ENCODE data around the gene EFNA1. TPM values are rescaled to one million over a fixed set of nuclear protein-coding genes. Genes with fewer than 3 reads are reported as not detected.

The EFNA1 gene
- polyA plus RNA-seq, 1 donor from 2014 or later, result 0.50 TPM

DNA sequence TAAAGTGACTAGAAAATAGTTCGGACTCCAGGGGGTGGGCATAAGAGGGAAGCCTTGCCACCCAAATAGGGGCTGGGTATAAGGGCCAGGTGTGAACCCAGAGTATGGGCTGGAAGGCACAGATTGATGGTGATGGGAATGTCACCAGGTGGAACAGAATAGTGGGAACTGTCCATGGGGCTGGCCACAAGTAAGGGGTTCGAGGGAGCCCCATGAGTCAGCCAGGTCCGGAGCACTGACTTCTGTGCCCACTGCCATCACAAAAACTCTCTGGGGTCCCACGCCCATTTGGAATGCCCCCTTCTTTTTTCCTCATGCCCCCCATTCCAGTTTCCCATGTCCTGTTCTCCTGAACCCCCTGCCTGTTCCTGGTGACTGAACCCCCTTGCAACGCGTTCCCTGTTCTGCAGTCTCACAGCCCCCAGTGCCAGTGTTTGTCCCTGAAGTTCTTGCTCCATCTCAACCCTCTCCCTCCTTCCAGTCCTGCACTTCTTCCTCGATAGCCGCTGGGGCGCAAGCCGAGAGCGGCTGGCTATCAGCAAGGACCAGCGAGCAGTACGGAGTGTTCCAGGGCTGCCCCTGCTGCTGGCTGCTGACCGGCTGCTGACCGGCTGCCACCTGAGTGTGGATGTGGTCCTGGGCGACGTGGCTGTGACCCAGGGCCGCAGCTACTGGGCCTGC, 53.8 kb downstream of the EFNA1 start:
- H3K27me3 ChIP-seq (ENCODE audit: insufficient read depth, low read depth, low read length), result no peaks in the 10 kb centered on the region
- no peaks in the 10 kb centered on the region for H3K9me3 ChIP-seq (ENCODE audit: low read length)
- H3K27ac ChIP-seq (ENCODE audit: low read length), result no peak overlapping the region
- H2AFZ ChIP-seq (ENCODE audit: low read depth, low read length), result no peak overlapping the region
- H3K4me3 ChIP-seq (ENCODE audit: low read length), result no peak overlapping the region
- H3K9ac ChIP-seq (ENCODE audit: low read length), result no peak overlapping the region
- H3K36me3 ChIP-seq (ENCODE audit: insufficient read depth, low read length), result peaks cover 13% of the 10 kb centered on the region
- H3F3A ChIP-seq (ENCODE audit: insufficient read depth, low read length, poor library complexity, severe bottlenecking), result no peaks in the 10 kb centered on the region
- H4K20me1 ChIP-seq (ENCODE audit: insufficient read depth), result no peaks in the 10 kb centered on the region
- H3K4me2 ChIP-seq (ENCODE audit: low read length), result no peak overlapping the region
- peaks cover 5% of the 10 kb centered on the region for H3K79me2 ChIP-seq (replicated peaks; ENCODE audit: insufficient read depth, low read length)
- no peak for TF ChIP-seq POLR2AphosphoS5 (IDR thresholded peaks at IDR 0.05)
- no peak for TF ChIP-seq TAF1 (IDR thresholded peaks at IDR 0.05; ENCODE audit: low read depth)
- TF ChIP-seq MXI1 (conservative IDR thresholded peaks at IDR 0.05; ENCODE audit: poor library complexity, severe bottlenecking), result no peak
- TF ChIP-seq CTCF (IDR thresholded peaks at IDR 0.05; ENCODE audit: poor library complexity, severe bottlenecking), result no peak
- TF ChIP-seq EZH2 (IDR thresholded peaks at IDR 0.05; ENCODE audit: borderline replicate concordance, insufficient read depth, low read length, poor library complexity, severe bottlenecking), result no peak
- no peak for TF ChIP-seq RAD21 (conservative IDR thresholded peaks at IDR 0.05)
- TF ChIP-seq, protein P1, sequence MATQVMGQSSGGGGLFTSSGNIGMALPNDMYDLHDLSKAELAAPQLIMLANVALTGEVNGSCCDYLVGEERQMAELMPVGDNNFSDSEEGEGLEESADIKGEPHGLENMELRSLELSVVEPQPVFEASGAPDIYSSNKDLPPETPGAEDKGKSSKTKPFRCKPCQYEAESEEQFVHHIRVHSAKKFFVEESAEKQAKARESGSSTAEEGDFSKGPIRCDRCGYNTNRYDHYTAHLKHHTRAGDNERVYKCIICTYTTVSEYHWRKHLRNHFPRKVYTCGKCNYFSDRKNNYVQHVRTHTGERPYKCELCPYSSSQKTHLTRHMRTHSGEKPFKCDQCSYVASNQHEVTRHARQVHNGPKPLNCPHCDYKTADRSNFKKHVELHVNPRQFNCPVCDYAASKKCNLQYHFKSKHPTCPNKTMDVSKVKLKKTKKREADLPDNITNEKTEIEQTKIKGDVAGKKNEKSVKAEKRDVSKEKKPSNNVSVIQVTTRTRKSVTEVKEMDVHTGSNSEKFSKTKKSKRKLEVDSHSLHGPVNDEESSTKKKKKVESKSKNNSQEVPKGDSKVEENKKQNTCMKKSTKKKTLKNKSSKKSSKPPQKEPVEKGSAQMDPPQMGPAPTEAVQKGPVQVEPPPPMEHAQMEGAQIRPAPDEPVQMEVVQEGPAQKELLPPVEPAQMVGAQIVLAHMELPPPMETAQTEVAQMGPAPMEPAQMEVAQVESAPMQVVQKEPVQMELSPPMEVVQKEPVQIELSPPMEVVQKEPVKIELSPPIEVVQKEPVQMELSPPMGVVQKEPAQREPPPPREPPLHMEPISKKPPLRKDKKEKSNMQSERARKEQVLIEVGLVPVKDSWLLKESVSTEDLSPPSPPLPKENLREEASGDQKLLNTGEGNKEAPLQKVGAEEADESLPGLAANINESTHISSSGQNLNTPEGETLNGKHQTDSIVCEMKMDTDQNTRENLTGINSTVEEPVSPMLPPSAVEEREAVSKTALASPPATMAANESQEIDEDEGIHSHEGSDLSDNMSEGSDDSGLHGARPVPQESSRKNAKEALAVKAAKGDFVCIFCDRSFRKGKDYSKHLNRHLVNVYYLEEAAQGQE (IDR thresholded peaks at IDR 0.05; ENCODE audit: borderline replicate concordance), result no peak
- no peak for TF ChIP-seq SMC3 (conservative IDR thresholded peaks at IDR 0.05; ENCODE audit: poor library complexity)
- no peaks in the 10 kb centered on the region for H3K9me2 ChIP-seq (ENCODE audit: insufficient read depth, low read length)

- H3K27ac ChIP-seq (ENCODE audit: low read length), result no peak overlapping the region
- H3K9me2 ChIP-seq (ENCODE audit: insufficient read depth, low read length), result no peaks in the 10 kb centered on the region
- no peaks in the 10 kb centered on the region for H3K9me3 ChIP-seq (ENCODE audit: low read length)
- H3K27me3 ChIP-seq (ENCODE audit: insufficient read depth, low read depth, low read length), result no peaks in the 10 kb centered on the region
- H3K36me3 ChIP-seq (ENCODE audit: insufficient read depth, low read length), result peaks cover 9% of the 10 kb centered on the region
- peaks cover 1% of the 10 kb centered on the region for H3K79me2 ChIP-seq (replicated peaks; ENCODE audit: insufficient read depth, low read length)
- no peak overlapping the region for H3K4me3 ChIP-seq (ENCODE audit: low read length)
- no peak overlapping the region for H2AFZ ChIP-seq (ENCODE audit: low read depth, low read length)
- no peak overlapping the region for H3K4me2 ChIP-seq (ENCODE audit: low read length)
- TF ChIP-seq, protein P1 (IDR thresholded peaks at IDR 0.05; ENCODE audit: borderline replicate concordance), result no peak
- TF ChIP-seq RAD21 (conservative IDR thresholded peaks at IDR 0.05), result no peak
- TF ChIP-seq MXI1 (conservative IDR thresholded peaks at IDR 0.05; ENCODE audit: poor library complexity, severe bottlenecking), result no peak
- no peak for TF ChIP-seq POLR2AphosphoS5 (IDR thresholded peaks at IDR 0.05)
- no peak for TF ChIP-seq TAF1 (IDR thresholded peaks at IDR 0.05; ENCODE audit: low read depth)
- no peak for TF ChIP-seq SMC3 (conservative IDR thresholded peaks at IDR 0.05; ENCODE audit: poor library complexity)
- no peak for TF ChIP-seq CTCF (IDR thresholded peaks at IDR 0.05; ENCODE audit: poor library complexity, severe bottlenecking)
- H3F3A ChIP-seq (ENCODE audit: insufficient read depth, low read length, poor library complexity, severe bottlenecking), result no peaks in the 10 kb centered on the region
- H4K20me1 ChIP-seq (ENCODE audit: insufficient read depth), result no peaks in the 10 kb centered on the region
- no peak overlapping the region for H3K9ac ChIP-seq (ENCODE audit: low read length)
Observed at GRCh38 chr1:155182052-155182550, 54.4 kb downstream of the EFNA1 start.

Data from neural cell (in vitro differentiated cells).